ENCODE data around the gene SDK1.

DNA sequence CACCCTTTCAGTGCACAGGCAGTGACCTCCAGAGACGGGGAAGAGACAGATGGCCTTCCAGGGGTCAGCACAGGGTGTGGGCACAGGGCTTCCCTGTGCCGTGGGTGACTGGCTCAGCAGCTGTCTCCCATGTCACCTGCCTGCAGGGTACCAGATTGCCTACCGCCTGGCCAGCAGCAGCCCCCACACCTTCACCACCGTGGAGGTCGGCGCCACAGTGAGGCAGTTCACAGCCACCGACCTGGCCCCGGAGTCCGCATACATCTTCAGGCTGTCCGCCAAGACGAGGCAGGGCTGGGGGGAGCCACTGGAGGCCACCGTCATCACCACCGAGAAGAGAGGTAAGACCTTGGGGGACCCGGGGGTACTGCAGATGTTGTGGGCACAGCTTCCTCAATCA lies 844.5 kb downstream of the SDK1 start:
- TF ChIP-seq BCL11A (tag by site-specific recombination; IDR thresholded peaks at IDR 0.05; ENCODE audit: low read depth) (no peak), HOXC10 (CRISPR knock-in tag; IDR thresholded peaks at IDR 0.05) (no peak), YY1 (tag by site-specific recombination; IDR thresholded peaks at IDR 0.05) (no peak), ZNF670 (tag by site-specific recombination; IDR thresholded peaks at IDR 0.05; ENCODE audit: low read depth) (no peak), BCL11B (tag by site-specific recombination; IDR thresholded peaks at IDR 0.05; ENCODE audit: low read depth) (no peak), SP7 (tag by site-specific recombination; IDR thresholded peaks at IDR 0.05) (no peak)
- TF ChIP-seq, protein P1, sequence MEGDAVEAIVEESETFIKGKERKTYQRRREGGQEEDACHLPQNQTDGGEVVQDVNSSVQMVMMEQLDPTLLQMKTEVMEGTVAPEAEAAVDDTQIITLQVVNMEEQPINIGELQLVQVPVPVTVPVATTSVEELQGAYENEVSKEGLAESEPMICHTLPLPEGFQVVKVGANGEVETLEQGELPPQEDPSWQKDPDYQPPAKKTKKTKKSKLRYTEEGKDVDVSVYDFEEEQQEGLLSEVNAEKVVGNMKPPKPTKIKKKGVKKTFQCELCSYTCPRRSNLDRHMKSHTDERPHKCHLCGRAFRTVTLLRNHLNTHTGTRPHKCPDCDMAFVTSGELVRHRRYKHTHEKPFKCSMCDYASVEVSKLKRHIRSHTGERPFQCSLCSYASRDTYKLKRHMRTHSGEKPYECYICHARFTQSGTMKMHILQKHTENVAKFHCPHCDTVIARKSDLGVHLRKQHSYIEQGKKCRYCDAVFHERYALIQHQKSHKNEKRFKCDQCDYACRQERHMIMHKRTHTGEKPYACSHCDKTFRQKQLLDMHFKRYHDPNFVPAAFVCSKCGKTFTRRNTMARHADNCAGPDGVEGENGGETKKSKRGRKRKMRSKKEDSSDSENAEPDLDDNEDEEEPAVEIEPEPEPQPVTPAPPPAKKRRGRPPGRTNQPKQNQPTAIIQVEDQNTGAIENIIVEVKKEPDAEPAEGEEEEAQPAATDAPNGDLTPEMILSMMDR (tag by site-specific recombination; IDR thresholded peaks at IDR 0.05): no peak

Data from HEK293 (cell line).